GM19467 (cell line): ENCODE measurements around the gene SRSF7.
A peak's percentile ranks its signal among the peaks of the same experiment; 100 is the strongest.
"Not testable (repeated sequence)": the region's sequence is repeated elsewhere in the genome, so short reads cannot be mapped to it uniquely, and the experiment has no call there.

Experiments
- ATAC-seq: cut with Tn5 transposase; IDR thresholded peaks from one replicate; pipeline ENCODE4 v1.9.1; 2021; ENCODE audit warnings: mild to moderate bottlenecking, moderate library complexity; ENCODE audit not compliant: unreplicated experiment

The SRSF7 gene

DNA sequence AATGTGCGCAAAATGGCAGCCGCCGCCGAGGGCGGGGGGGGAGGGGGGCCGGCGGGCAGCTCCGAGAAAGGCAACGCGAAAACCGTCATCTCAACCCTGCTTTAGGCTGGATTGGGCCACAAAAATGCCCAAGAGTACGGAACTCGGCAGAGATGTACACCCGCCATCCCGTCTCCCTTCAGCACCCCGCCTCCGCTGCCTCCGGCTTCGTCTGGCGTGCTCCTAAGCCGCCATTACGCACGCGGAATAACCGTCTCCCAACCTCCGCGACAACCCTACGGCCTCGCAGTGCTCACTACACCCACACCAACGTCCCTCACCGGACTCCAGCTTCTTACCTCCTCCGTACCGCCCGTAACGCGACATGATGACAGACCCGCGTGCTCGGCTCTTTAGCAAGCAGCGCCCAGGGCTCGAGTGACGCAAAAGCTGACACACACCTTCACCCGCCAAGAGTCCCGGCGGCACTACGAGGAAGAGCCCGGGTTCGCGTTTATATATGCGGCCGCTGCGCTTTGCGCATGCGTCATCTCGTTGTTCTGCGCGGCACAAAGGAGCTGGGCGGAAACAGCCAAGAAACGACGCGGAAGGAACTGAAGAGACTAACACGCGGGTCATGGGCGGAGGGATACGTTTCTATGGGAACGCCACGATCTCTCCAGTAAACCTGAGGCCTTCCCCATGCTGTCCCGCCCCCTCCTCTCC lies at the start of gene SRSF7:
TSS of gene SRSF7 (minus strand) at position 471 of the 705 bp plus-strand sequence. CDS start at position 366, 105 bp downstream.
- peak; percentile 69 for ATAC-seq

DNA sequence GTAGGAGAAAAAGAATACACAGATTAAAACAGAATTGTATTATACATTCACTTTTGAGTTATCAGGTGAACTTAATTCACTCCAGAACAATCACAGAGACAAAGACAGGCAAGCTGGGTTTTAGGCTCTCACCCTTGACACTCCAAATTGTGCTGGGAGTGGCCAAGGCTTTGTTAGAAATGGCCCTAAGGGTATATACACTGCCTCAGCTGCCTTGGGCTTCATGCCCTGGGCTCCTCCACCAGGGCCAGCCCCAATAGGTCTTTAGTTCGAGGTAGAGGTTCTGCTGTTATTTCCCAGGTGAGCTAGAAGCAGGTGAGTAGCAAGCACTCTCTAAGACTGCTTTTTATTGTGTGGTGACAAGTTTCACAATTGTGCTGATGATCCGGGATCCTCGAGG lies 46.8 kb upstream of the SRSF7 start:
- ATAC-seq = no peak

DNA sequence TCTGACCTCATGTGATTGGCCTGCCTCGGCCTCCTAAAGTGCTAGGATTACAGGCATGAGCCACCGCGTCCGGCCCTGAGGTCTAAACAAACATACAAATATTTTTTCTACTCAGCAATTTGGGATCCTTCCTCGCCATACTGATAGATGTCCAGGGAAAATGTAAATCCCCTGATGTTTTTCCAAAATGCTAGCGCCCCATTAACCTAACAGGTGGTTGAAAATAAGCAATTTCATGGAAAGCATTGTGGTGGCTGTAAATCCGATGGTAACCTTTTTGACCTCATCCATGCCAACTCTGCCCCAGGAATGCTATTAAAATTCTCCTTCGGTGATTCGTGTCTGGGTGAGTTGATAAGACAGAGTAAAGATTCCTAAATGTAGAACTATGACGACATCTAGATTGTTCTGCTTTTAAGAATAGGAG lies 46.1 kb upstream of the SRSF7 start:
- no peak for ATAC-seq

DNA sequence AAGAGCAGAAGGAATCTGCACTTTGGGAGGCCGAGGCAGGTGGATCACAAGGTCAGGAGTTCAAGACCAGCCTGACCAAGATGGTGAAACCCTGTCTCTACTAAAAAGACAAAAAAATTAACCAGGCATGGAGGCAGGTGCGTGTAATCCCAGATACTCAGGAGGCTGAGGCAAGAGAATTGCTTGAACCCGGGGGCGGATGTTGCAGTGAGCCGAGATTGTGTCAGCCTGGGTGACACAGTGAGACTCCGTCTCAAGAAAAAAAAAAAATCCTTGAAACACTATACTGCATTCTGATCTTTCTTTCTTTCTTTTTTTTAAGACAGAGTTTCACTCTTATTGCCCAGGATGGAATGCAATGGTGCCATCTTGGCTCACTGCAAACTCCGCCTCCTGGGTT lies 43.9 kb upstream of the SRSF7 start:
- ATAC-seq = not testable (repeated sequence)

DNA sequence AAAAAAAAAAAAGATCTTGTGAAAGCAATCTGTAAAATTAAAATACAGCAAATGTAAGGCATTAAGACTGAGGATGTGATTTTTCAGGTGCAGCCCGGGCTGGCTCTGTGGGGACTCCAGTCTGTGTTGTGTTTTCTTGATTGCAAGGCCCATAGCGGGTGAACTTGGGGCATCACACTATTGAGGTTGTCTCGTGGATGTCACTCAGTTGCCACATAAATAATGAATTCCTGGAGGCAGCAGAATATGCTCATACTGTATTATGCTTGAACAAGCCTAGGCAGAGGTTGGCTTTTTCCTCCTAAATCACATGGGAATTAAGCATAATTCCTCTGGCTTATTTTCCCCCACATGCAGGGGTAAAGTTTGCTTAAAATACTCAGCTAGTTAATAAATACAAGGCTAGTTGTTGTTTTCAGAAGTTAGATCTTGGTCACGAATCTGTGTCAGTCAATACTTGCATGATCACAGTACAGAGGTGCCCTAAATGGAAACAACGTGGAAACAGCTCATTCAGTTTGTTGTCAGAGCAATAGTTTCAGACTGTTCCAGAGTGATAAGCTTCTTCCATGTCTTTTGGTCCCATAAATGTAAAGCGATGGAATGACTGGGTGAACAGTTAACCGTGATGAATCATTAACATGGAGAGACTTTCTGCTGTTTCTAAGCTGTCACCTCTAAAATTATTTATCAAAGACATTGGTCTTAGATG lies 43.2 kb upstream of the SRSF7 start:
- ATAC-seq = no peak

DNA sequence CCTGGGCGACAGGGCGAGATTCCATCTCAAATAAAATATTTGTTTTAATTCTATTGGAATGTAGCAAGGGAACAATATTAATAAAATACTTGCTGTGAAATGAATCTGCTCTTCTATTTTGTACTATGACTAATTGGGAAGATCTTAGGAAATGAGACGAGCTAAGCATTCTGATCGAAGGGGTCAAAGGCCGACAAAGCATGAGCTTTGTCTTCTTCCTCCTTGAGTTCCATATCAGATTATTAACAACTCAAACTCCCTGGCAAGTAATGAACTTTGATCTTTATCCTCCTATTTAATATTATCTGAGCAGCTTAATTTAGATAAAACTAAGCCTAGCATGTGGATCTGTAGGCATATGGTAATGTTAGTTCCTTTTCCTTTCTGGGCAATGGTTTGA lies 42.4 kb upstream of the SRSF7 start:
- no peak for ATAC-seq

DNA sequence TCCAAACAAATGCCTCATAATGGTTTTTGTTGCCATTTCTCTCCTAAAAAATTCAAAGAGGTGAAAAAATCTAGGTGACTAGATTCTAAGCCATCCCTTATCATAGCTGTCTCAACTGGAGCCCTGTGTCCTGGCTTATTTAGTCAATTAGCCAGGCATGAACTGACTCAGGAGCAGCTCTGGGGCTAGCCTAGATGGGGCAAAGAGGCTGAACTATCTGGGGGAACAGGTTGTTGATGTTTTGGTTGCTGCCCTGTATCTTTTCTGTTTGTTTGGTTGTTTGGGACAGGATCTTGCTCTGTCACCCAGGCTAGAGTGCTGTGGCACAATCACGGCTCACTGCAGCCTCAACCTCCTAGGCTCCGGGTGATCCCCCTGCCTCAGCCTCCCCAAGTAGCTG lies 41.6 kb upstream of the SRSF7 start:
- ATAC-seq = no peak

DNA sequence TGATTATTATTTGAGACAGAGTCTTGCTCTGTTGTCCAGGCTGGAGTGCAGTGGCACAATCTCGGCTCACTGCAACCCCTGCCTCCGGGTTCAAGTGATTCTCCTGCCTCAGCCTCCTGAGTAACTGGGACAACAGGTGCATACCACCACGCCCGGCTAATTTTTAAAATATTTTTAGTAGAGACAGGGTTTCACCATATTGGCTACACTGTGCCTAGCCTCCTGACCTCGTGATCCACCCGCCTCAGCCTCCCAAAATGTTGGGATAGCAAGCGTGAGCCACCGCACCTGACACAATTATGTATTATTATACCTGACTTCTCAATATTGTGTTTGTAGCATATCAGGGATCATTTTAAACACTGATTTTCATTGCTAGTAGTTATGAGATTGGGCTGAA lies 41.2 kb upstream of the SRSF7 start:
- ATAC-seq = not testable (repeated sequence)

DNA sequence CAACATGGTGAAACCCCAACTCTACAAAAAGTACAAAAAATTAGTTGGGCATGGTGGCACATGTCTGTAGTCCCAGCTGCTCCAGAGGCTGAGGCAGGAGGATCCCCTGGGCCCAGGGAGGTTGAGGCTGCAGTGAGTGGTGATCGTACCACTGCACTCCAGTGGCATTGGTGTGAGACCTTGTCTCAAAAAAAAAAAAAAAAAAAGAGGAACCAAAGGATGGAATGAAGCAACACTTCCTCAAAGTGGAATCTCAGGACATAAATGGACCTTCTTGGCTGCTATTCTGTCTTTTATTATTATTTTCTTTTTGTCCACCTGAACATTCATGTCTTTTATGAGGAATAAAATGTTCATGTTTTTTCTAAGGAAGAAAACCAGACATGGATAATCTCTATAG lies 40.6 kb upstream of the SRSF7 start:
- ATAC-seq = no peak

DNA sequence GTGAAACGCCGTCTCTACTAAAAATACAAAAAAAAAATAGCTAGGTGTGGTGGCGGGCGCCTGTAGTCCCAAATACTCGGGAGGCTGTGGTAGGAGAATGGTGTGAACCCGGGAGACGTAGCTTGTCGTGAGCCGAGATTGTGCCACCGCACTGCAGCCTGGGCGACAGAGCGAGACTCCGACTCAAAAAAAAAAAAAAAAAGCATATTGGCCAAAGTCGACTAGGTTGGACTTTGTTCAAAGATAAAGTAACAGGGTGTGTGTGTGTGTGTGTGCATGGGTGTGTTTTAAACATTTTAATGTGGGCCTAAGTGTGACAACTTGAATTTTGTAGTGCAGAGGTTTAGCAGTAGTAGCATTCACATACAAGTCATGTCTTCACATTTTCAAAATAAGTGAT lies 38.5 kb upstream of the SRSF7 start:
- no peak for ATAC-seq

DNA sequence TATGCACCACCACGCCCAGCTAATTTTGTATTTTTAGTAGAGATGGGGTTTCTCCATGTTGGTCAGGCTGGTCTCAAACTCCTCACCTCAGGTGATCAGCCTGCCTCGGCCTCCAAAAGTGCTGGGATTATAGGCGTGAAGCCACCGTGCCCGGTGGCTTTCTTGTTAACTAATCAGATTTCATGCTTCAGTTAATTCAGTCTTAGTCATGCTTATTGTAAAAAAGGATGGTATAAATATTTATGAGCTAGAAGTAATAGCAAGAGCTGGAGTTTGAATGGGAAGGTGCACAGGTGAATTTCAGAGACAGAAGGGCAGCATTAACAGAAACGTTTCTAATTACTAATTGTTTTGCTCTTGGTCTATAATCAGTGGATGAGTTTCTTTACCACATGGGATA lies 37.1 kb upstream of the SRSF7 start:
- no peak for ATAC-seq

DNA sequence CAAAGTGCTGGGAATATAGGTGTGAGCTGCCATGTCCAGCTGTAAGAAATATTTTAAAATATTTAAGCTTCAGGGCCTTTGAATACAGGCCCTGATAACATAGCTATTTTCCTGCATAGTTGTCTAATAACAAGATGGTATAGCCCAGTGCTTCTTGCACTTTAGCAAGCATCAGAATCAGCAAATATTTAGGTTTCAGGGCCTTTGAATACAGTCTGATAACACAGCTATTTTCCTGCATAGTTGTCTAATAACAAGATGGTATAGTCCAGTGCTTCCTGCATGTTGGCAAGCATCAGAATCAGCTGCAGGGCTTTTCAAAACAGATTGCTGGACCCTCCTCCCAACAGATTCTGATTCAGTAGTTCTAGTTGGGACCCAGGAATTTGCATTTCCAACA lies 32.4 kb upstream of the SRSF7 start:
- ATAC-seq = no peak

DNA sequence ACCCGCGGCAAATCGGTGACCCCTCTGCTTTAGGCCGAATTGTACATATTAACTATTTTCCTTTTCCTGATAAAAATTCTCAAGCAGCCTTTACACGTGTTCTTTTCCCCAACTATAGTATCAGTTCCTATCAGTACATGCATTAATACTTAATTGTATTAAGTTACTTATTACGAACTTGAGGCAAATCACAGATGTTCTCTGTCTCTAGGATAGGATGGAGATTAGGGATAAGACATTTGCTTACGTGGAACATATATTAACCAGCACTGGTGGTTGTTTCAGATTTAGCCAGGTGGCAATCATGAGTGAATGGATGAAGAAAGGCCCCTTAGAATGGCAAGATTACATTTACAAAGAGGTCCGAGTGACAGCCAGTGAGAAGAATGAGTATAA lies 27.5 kb upstream of the SRSF7 start:
- ATAC-seq = no peak

DNA sequence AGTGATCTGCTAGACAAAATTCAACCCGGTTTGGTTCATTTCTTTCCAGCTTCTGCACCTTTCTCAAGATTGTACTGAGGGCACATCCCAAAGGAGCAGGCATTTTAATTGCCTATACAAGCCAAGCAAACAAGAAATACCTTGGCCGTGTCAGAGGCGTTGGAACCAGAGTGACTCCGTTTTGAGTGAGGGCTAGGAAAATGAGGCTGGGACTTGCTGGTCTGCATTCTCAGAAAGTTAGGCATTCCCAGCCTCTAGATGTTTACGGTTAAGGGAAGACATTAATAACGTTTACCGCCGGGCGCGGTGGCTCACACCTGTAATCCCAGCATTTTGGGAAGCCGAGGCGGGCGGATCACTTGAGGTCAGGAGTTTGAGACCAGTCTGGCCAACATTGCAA lies 25.4 kb upstream of the SRSF7 start:
- ATAC-seq = no peak

DNA sequence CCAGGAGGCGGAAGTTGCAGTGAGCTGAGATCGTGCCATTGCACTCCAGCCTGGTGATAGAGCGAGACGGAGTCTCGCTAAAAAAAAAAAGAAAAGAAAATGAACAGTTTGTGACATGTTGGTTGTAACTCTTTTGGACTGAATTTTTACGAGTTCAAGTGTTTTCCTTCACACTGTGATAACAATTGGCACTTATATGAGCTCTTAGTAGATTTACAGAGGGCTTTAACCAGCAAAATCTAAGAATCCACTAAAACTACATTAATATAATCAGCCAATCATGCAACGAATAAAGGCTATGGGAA lies 24.7 kb upstream of the SRSF7 start:
- no peak for ATAC-seq

DNA sequence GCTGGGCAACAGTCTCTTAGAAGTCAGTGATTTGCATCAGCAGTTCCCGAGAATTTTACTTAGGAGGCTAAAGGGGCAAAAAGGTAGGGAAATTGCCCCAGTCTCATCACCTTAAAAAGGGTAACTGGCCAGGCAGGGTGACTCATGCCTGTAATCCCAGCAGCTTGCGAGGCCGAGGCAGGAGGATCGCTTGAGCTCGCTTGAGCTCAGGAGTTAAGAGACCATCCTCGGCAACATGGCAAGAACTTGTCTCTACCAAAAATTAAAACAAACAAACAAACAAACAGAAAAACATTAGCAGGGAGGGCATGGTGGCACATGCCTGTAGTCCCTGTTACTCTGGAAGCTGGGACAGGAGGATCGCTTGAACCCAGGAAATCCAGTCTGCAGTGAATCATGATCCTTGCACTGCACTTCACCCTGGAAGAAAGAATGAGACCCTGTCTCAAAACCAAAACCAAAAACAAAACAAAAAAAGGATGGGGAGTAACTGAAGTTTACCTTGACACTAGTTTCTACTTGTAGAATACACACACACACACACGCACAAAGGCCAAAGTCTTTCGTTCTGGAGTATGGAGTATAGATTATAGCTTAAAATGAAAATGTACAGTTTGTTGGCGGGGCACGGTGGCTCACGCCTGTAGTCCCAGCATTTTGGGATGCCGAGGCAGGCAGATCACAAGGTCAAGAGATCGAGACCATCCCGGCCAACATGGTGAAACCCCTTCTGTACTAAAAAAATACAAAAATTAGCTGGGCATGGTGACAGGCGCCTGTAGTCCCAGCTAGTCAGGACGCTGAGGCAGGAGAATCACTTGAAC lies 24.1 kb upstream of the SRSF7 start:
- ATAC-seq = no peak

DNA sequence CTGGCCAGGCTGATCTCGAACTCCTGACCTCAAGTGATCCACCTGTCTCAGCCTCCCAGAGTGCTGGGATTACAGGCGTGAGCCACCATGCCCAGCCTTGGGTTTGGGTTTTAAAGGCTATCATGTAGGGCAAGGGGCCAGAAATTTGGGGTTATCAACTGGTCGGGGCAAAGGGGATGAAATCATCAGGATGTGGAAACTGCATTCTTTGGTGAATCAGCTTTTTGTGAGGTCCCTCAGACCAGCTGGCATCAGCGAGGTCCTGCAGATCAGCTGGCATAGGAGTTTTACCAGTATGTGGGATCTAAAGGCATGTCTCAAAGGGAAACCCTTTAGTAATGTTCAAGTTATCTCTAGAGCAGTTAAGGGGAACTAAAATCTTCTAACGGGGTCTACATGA lies 20.5 kb upstream of the SRSF7 start:
- no peak for ATAC-seq

DNA sequence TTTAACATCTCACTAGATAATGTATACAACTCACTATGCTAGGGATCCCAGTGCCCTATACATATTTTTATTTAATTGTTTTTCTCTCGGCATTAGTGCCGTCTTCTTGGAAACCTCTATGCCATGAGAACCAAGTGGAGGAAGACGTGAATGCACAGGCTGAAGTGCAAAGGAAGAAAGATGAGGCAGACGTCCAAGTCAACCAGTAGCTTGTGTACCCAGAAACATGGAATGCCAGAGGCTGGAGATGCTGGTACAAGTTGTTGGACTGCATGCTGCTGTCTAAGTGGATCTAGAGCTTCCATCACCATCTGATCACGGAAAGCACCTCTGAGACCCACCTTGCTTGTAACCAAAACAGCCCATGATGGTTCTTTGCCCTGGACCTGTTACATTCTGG lies 14.4 kb upstream of the SRSF7 start:
- no peak for ATAC-seq

DNA sequence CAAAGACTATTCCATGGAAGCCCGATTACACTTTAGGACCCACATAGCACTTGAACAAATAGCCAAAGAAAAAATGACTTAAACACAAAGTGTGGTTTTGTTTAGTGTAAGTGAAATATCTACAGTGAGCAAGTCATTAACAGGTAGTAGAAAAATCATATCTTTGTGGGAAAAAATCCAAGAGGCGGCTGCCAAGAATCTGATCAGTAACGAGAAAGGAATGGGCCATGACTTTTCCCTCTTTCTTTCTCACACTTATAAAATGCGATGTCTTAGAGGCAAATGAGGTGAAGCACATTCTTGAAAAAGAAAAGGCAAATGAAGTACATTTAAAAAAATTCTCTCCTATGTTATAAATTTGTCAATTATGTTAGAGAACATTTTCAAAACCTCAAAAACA lies 14.0 kb upstream of the SRSF7 start:
- no peak for ATAC-seq

DNA sequence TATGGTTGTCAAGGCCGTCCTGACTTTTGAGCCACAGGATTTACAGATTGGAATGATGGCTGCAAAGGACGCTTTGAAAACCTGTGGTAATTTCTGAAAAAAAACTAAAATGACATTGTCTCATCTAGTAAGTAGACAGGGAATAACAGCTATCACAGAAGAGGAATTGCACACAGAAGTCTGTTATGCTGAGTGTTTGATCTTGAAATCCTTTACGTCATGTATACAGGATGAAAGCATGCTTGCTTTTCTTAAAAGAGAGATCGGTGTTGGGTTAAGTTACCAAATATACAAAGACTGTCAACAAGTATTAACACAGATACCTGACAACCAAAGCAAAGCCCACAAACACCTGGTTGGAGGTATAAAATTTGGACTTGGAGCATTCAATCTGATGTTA lies 12.6 kb upstream of the SRSF7 start:
- ATAC-seq = no peak

DNA sequence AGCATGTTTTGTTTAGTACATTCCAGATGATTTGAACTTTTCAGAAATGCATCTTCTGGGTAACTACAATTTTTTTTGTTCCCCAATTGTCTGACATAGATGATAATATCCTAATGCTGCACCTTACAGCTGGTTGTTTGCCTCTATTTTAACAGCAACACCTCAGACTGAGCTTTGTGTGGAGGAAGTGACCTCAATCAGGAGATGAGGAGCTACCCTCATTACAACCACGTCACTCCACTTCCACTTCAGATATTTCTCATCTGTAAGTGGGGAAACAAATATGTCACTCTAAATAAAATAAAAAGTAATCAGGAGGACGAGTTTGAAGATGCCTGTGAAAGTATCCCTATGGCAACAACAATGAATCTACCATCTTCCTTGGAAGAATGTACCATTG lies 12.1 kb upstream of the SRSF7 start:
- no peak for ATAC-seq

DNA sequence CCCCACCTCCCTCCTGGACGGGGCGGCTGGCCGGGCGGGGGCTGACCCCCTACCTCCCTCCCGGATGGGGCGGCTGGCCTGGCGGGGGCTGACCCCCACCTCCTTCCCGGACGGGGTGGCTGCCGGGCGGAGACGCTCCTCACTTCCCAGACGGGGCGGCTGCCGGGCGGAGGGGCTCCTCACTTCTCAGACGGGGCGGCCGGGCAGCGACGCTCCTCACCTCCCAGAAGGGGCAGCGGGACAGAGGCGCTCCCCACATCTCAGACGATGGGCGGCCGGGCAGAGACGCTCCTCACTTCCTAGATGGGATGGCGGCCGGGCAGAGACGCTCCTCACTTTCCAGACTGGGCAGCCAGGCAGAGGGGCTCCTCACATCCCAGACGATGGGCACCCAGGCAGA lies 4.7 kb upstream of the SRSF7 start:
- not testable (repeated sequence) for ATAC-seq
